GM18870 (cell line): Measurements from ENCODE around the gene SORL1.
"Not testable (repeated sequence)": the region's sequence is repeated elsewhere in the genome, so short reads cannot be mapped to it uniquely, and the experiment has no call there.

Experiments used
- ATAC-seq: cut with Tn5 transposase; IDR thresholded peaks from one replicate; pipeline ENCODE4 v1.9.1; 2021; ENCODE audit warnings: moderate library complexity; ENCODE audit not compliant: unreplicated experiment

Gene SORL1, protein sequence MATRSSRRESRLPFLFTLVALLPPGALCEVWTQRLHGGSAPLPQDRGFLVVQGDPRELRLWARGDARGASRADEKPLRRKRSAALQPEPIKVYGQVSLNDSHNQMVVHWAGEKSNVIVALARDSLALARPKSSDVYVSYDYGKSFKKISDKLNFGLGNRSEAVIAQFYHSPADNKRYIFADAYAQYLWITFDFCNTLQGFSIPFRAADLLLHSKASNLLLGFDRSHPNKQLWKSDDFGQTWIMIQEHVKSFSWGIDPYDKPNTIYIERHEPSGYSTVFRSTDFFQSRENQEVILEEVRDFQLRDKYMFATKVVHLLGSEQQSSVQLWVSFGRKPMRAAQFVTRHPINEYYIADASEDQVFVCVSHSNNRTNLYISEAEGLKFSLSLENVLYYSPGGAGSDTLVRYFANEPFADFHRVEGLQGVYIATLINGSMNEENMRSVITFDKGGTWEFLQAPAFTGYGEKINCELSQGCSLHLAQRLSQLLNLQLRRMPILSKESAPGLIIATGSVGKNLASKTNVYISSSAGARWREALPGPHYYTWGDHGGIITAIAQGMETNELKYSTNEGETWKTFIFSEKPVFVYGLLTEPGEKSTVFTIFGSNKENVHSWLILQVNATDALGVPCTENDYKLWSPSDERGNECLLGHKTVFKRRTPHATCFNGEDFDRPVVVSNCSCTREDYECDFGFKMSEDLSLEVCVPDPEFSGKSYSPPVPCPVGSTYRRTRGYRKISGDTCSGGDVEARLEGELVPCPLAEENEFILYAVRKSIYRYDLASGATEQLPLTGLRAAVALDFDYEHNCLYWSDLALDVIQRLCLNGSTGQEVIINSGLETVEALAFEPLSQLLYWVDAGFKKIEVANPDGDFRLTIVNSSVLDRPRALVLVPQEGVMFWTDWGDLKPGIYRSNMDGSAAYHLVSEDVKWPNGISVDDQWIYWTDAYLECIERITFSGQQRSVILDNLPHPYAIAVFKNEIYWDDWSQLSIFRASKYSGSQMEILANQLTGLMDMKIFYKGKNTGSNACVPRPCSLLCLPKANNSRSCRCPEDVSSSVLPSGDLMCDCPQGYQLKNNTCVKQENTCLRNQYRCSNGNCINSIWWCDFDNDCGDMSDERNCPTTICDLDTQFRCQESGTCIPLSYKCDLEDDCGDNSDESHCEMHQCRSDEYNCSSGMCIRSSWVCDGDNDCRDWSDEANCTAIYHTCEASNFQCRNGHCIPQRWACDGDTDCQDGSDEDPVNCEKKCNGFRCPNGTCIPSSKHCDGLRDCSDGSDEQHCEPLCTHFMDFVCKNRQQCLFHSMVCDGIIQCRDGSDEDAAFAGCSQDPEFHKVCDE (N-terminal part only)

DNA sequence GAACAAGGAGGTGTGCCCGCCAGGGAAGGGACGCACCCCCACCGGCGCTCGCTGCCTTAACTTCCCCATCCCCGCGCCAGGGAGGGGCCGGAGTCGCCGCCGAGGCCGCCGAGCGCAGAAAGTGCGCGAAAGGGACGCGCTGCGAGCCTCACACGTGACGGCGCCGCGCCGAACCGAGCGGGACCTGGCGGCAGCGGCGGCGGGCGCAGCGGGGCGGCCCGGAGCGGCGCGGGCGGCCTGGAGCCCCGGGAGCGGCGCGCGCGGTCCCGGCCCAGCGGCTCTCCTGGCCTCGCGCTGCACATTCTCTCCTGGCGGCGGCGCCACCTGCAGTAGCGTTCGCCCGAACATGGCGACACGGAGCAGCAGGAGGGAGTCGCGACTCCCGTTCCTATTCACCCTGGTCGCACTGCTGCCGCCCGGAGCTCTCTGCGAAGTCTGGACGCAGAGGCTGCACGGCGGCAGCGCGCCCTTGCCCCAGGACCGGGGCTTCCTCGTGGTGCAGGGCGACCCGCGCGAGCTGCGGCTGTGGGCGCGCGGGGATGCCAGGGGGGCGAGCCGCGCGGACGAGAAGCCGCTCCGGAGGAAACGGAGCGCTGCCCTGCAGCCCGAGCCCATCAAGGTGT lies at the start of gene SORL1:
SORL1 (plus strand) TSS at position 329 of the 623 bp plus-strand sequence; CDS start at position 347, 18 bp downstream.
- ATAC-seq: no peak

DNA sequence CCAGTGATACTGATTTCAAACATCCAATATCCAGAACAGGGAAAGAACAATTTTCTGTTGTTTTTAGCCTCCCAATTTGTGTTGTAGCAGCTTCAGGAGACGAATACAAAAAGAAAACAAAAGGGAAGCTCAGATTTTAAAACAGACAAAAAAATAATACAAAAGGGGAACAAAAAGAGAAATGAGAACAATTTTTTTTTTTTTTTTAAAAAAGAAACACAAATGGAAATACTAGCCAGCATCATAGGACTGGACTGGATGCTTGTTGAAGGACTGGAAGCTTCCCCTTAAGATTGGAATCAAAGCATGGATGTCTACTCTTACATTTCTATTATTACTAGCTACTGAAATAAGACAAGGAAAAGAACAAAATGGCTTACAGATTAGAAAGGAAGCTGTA lies 46.5 kb upstream of the SORL1 start:
- ATAC-seq: no peak

DNA sequence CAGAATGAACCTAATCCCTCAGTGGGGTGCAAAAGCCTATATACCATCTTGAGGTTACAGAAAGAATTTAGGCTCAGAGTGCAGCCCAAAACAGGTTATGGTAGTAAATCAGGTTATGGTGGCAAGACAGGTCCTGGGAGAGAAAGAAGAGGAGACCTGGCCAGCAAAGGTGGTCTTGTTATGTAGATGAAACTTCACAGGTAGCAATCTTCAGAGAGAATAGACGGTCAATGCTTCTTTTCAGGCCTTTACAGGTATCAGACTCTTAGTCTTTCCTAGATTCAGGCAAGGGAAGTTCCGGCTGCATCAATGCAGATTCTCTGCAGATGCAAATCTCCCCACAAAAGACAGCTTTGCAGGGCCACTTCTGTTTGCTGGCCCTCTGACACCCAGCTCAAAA lies 45.8 kb upstream of the SORL1 start:
- ATAC-seq: no peak

DNA sequence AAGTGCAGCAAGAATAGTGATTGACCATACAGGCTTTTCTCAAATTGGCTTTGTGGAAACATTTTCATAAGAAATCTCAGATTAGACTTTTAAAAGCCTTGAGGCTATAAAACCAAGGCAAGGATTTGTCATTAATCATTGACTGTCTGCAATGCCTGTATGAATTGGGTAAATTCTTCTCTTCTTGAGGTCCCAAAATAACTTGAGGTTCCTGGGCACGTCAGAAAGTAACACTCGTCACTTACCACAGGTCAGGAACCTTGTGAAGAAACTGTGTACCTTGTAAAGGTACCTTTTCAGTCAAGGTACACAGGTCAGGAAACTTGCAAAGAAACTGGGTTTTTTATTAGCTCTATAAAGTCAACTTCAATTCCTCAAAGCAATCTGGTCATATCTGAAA lies 43.3 kb upstream of the SORL1 start:
- ATAC-seq: no peak

DNA sequence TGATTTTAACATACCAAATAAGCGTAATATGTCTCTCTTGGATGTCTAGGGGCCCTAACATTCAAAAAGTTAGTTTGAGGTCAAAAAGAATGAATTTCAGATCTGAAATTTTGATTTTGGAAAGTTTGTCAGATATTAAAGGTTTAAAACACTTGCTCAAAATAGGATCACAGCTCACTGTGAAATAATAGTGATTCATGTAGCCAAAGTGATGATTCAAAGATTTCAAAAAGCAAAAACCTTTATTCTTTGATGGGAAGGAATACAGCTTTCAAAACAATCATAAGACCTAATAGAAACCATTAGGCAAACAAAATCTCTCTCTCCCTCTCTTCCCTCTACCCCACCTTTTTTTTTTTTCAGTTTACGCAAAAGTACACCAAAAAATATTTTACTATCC lies 42.1 kb upstream of the SORL1 start:
- not testable (repeated sequence) for ATAC-seq

DNA sequence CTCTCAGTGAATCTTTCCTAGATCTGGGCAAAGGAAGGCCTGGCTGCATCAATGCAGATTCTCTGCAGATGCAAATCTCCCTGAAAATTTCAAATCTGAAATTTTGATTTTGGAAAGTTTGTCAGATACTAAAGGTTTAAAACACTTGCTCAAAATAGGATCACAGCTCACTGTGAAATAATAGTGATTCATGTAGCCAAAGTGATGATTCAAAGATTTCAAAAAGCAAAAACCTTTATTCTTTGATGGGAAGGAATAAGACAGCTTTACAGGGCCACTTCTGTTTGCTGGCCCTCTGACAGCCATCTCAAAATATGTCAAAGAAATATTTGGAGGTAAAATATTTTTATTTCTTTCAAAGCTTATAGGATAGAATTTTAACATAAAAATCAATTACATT lies 40.8 kb upstream of the SORL1 start:
- not testable (repeated sequence) for ATAC-seq

DNA sequence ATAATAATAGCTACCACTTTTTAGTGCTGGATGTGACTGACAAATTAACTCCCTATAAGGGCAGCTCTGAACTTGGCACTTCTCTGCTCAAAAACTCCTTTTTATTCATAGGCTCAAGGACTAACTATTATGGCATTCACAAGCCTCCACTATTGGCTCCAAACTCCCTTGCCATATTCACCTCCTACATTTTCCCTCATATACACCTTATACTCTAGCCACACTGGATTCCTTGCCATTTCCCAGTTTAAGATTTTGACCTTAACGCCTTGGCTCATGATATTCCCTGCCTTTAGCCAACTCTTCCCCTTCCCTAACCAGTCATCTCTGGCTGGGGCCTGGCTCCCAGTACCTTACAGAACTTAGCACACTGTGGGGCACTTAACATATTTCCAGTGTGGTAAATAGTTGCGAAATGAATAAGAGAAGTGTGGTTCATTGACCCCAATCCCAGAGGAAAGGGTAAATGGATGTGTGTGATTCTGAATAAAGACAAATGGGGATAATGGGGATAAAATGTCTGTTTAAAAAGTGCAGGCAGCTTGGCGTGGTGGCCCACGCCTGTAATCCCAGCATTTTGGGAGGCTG lies 40.0 kb upstream of the SORL1 start:
- no peak for ATAC-seq

DNA sequence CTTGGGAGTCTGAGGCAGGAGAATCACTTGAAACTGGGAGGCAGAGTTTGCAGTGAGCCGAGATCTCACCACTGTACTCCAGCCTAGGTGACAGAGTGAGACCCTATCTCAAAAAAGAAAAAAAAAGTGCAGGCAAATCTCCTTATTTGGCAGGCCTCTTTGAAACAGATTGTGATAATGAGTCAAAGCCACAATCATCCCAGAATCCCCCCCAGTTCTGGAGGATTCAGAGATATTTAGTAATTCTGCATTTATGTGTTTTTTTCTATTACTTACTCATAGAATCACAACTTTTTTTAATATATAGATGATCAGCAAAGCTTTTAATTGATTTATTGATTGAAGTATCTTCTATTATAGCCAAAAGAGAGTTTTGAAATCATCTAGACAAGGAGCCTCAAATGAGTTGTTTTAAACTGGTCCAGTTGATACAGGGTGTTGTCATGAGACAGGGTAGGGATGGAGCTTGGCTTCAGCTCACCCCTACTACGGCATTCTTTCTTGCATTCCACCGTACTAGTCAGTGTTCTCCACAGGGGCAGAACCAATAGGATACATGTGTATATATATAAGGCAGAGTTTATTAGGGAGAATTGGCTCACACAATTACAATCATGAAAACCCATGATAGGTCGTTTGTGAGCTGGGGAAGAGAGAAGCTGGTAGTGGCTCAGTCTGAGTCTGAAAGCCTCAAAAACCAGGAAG lies 39.3 kb upstream of the SORL1 start:
- ATAC-seq: no peak

DNA sequence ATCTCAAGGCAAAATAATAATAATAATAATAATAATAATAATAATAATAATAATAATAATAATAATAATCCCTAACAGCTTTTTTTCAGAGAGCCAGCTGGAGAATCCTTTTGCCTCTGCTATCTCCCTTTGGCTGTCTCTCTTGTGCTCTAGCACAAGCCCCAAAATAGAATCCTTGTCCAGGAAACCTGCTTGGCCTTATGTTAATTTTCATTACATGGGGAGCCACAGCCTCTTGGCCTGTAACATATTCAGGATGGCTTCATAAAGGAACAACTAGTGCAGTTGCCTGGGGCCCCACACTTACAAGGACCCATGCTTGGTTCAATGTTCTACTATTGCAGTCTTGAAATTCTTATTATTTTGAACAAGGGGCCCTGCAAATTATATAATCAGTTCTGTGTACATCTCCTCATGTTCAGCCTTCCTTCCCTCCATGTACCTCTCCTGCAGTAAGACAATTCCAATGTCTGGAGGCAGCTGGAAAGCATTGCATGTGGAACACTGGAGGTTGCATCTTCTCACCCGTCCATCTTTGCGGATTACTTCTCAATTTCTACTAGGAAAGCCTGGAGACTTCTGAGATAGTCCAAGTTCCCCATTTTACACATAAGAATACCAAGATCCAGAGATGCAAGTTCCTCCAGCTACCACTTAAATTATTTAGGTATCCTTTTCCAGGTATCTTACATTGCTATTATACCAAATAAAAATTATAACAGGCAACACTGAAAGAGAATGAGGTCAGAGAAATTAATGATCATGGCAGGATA lies 37.8 kb upstream of the SORL1 start:
- no peak for ATAC-seq

DNA sequence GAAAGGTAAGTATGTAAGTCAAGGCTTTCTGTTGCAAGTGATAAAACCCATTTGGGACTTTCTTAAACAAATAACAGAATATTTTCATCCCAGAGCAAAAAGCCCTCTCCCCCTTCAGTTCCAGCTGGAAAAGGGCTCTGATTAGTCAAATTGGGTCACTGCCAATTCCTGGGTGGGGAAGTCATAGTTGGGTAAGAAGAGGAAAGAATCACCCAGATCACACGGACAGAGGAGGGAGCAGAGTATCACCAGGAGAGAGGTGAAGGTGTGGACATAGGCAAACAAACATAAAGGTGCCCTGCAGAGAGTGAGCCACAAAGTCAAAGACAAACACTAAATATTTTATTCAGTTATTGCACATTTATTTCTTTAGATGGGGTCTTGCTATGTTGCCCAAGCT lies 36.3 kb upstream of the SORL1 start:
- no peak for ATAC-seq

DNA sequence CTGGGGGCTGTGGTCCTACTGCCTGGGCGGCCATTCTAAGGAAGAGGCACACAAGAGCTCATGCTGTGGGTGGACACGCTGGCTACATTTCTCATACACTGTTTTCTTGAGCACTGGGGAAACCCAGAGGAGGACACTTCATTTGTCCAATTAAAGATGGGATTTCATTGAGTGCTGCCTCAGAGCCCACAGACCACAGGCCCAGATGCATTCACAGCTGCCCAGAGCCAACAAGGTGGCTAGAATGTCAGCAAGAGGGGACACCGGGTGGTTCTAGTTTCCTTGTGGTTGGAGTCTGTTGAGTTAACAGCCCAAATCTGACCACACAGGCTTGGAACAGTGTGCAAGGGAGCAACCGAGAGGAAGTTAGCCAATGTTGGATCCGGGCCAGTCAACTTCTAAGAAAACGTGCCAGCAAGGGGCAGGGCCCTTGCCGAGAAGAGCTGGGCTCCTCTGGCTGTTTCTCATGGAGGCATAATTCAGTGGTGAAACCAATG lies 35.0 kb upstream of the SORL1 start:
- peak; percentile 52 for ATAC-seq

DNA sequence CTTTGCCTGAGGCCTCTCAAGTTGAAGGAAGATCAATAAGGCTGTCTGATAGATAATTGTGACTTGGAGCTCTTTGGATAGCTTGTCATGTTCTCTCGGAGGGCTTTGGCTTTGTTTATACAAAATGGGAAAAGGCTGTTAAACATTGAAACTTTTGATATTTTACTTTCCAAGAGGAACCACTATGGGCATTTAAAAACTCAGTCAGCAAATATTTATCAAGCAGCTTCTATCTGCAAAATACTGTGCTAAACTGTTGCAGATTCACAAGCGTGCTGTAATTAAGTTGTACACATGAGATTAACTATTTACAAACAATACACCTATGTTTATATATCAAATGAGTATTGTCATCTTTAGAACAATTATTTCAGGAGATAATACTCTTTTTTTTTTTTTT lies 34.5 kb upstream of the SORL1 start:
- no peak for ATAC-seq

DNA sequence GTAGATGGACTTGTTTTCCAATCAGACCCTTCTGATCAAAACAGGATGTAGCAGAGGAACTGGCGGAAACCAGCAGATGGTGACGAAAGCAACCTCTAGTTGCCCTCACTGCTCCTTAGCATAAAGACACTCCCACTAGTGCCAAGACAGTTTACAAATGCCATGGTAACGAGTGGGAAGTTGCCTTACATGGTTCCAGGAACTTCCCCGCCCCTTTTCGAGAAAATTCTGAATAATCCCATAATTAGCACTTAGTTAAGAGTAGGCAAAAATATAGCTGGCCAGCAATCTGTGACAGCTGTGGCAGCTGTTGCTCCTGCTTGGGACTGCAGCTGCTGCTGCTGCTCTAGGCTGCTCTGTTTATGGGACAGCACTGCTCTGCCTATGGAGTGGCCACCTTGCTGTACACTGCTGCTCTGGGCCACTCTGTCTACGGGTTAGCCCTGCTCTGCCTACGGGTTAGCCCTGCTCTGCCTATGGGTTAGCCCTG lies 33.4 kb upstream of the SORL1 start:
- ATAC-seq: no peak

DNA sequence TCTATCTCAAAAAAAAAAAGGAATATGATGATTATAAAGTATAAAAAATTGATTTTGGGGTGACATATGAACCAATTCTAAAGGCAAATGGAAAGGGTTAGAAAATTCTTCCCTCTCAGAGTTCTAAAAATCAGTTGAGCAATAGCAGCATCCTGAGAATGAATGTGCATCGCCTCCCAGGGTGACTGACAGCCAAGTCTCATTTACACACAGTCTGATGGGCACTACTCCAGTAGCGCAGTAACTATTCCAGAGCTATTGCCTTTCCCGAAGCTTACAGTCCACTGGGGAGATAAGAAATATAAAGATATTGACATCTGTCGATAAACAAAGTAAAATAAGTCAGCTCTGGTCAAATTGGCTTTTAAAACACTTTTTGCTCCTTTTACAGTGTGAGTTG lies 32.3 kb upstream of the SORL1 start:
- no peak for ATAC-seq

DNA sequence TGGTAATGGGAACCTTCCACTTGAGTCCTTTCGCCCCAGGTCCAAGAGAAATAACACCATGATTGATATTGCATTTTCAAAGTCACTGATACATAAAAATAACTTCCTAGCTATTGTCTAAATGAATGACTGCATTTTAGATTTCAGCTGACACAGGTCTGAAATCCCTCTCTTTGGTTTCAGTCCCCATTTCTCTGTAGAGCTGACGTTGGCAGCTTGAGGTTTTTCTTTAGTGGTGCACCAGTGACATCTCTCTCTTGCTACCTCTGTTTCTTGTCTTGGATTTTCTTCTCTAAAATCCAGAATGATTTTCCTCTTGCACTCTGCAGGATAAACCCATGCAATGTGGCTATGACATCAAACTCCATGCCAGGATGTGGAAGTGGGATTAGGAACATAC lies 31.7 kb upstream of the SORL1 start:
- ATAC-seq: no peak

DNA sequence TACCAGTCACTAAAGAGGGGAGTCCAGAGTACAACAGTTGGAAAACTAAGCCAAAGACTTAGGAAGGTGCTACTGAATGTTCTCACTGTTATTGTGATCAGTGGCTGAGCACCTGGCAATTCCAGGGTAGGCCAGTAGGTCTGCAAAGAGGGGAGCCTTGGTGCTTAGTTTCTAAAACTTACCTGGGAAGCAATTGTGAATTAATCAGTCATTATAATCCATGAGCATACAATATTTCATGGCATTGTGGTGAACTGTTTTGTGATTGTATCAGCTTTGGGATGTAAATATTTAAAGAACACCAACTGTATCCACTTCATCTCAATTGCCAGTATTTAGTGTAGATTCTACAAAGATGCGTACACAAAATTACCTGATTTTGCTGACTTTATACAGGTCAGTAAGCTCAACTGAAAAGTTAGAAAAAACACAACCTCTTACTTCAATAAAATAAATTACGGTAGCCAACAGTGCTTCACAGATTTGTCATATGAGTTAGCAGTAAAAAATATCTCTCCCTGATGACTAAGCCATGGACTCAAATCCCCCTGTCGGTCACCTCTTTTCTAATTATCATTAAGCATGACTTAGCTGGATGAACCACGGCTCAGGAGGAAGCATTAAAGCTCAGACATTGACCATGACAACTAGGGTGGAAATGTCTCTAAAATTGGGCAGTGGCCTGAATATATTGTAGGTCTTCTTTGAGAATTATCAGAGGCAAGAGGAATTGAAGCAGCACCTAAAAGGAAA lies 30.8 kb upstream of the SORL1 start:
- no peak for ATAC-seq

DNA sequence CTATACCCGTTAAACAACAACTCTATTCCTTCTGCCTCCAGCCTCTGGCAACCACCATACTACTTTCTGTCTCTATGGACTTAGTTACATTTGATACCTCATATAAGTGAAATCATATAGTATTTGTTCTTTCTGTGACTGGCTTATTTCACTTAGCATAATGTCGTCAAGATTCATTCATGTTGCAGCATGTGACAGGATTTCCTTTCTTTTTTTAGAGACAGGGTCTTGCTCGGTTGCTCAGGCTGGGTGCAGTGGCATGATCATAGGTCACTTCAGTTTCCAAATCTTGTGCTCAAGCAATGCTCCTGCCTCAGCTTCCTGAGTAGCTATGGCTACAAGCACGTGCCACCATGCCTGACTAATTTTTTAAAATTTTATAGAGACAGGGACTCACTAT lies 29.4 kb upstream of the SORL1 start:
- no peak for ATAC-seq

DNA sequence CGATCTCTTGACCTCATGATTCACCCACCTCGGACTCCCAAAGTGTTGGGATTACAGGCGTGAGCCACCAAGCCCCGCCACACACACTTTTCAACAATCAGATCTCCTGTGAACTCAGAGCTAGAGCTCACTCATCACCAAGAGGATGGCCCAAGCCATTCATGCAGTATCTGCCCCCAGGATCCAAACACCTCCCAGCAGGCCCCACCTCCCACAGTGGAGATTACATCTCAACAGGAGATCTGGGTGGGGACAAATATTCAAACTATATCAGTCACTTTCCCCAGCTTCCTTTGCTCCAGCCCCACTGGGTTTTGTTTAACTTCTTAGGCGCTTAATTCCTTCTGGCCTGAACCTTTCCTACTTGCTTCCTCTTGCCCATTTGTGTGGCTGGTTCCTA lies 26.3 kb upstream of the SORL1 start:
- no peak for ATAC-seq
